Lung (tissue), 12 donors: Measurements from ENCODE around the gene MRRF. TPM values are rescaled to one million over a fixed set of nuclear protein-coding genes. Genes with fewer than 3 reads are reported as not detected.

ENCODE experiments used
- ATAC-seq: fragments of 200-7000 bp; cut with Tn5 transposase; one replicate; pipeline ENCODE4 v1.9.1; 2020; ENCODE audit warnings: moderate number of reproducible peaks; ENCODE audit not compliant: insufficient read depth, low FRiP score
- DNase-seq, 3 donors: peaks; one replicate each; pipeline ENCODE4 v3.0.0-alpha.2; 2013 to 2017
- H3K27ac ChIP-seq, 2 donors: one replicate each; pipeline ENCODE4 v1.5.1; 2013; ENCODE audit warnings: mild to moderate bottlenecking in 2 of 2, moderate library complexity in 2 of 2, control low read depth in 1 of 2, inconsistent platforms in 1 of 2, low read depth in 1 of 2, low read length in 1 of 2
- H3K27me3 ChIP-seq, 3 donors: one replicate each; pipeline ENCODE4 v1.5.1; 2013; ENCODE audit warnings: low read length in 2 of 3; ENCODE audit not compliant: control insufficient read depth in 3 of 3, insufficient read depth in 3 of 3
- H3K36me3 ChIP-seq, 4 donors: one replicate each; pipeline ENCODE4 v1.5.1; 2013; ENCODE audit warnings: low read length in 4 of 4, mild to moderate bottlenecking in 1 of 4, moderate library complexity in 1 of 4; ENCODE audit not compliant: control insufficient read depth in 4 of 4, insufficient read depth in 4 of 4
- H3K4me1 ChIP-seq, 5 donors: one replicate each; pipeline ENCODE4 v1.5.1; 2013; ENCODE audit warnings: low read length in 5 of 5, mild to moderate bottlenecking in 2 of 5, moderate library complexity in 1 of 5; ENCODE audit not compliant: control insufficient read depth in 5 of 5, insufficient read depth in 5 of 5
- H3K4me3 ChIP-seq: one replicate; pipeline ENCODE4 v1.5.1; 2013; ENCODE audit warnings: mild to moderate bottlenecking, control low read depth, moderate library complexity
- H3K9ac ChIP-seq, 2 donors: one replicate each; pipeline ENCODE4 v1.5.1; 2013; ENCODE audit warnings: low read length in 2 of 2, control low read depth in 1 of 2; ENCODE audit not compliant: insufficient read depth in 1 of 2
- H3K9me3 ChIP-seq, 4 donors: one replicate each; pipeline ENCODE4 v1.5.1; 2013; ENCODE audit warnings: low read length in 3 of 4, mild to moderate bottlenecking in 1 of 4, moderate library complexity in 1 of 4; ENCODE audit not compliant: control insufficient read depth in 4 of 4, insufficient read depth in 3 of 4
- WGBS, 2 donors: extraction: QIAGEN DNeasy Blood & Tissue Kit; methylation state at CpG; one replicate each; pipeline ENCODE4 v1.1.7; 2013; 5-methylcytosine and 5-hydroxymethylcytosine counted together
- polyA plus RNA-seq, 2 donors: library from polyadenylated mRNA; stranded (reverse); fragments of 200-250 nt; gene quantifications; one replicate each; pipeline ENCODE4 v1.2.1, GENCODE V29; 2013
- total RNA-seq, 2 donors: library from RNA; depleted of rRNA in 1 of 2; stranded (reverse); fragments of >200 nt in 1 of 2; gene quantifications; one replicate each; pipeline ENCODE4 v1.2.1, GENCODE V29; 2014 to 2021
- TF ChIP-seq, protein P1 (sequence below): IDR thresholded peaks from 2 replicates; pipeline ENCODE4 v1.5.1; 2012; ENCODE audit warnings: mild to moderate bottlenecking; ENCODE audit errors: control extremely low read depth, extremely low read depth
- donor health status: control.
- donor health status: control.
- donor health status: Bipolar disorder and iron deficiency.
- donor health status: healthy.
- donor health status: DM: yes; HTN: yes; CAD: no.

Gene MRRF
- total and polyA plus RNA-seq, 4 donors, result 22.3 to 43.9 (median 31.1) TPM

DNA sequence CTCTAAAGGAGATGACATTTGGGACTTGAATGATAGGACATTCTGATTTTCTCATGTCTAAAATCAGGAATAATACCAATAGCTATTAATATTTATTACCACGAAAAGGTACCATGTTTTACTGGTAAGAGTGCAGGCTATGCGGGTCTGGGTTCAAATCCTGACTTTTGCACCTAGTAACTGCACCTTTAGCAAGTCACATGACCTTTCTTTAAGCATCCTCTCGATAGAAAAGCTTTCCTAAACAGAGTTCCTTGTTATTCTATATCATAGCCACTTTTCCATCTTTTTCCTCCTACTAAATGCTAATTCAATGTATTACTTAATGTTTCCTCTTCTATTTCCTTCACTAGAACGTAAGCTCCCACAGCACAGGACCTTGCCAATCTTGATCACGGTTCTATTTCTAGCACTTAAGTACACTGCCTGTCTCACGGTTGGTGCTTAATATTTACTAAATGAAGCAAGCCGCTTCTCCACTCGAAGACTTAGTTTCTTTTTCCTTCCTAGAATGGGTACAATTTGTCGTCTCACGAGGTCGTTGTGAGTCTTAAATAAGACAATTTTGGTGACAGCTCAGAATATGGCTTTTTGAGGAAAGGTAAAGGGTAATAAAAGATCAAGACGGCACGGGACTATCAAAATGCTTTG is 858 bp upstream of the MRRF start:
- peaks cover 5 to 20% (median 11%) of the 10 kb centered on the region in 4 donors for H3K36me3 ChIP-seq
- peak overlapping the region; percentile 92 to 95 for H3K27ac ChIP-seq
- TF ChIP-seq, protein P1, sequence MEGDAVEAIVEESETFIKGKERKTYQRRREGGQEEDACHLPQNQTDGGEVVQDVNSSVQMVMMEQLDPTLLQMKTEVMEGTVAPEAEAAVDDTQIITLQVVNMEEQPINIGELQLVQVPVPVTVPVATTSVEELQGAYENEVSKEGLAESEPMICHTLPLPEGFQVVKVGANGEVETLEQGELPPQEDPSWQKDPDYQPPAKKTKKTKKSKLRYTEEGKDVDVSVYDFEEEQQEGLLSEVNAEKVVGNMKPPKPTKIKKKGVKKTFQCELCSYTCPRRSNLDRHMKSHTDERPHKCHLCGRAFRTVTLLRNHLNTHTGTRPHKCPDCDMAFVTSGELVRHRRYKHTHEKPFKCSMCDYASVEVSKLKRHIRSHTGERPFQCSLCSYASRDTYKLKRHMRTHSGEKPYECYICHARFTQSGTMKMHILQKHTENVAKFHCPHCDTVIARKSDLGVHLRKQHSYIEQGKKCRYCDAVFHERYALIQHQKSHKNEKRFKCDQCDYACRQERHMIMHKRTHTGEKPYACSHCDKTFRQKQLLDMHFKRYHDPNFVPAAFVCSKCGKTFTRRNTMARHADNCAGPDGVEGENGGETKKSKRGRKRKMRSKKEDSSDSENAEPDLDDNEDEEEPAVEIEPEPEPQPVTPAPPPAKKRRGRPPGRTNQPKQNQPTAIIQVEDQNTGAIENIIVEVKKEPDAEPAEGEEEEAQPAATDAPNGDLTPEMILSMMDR, result no peak
- ATAC-seq (no peak), DNase-seq (peak in 1 of 3 donors; percentile 19)
- 12 to 14% methylated on average over 13 of the region's 13 CpGs for whole genome bisulfite sequencing, 2 donors
- H3K4me3 ChIP-seq, result peak overlapping the region; percentile 82
- no peaks in the 10 kb centered on the region for H3K9me3 ChIP-seq
- no peaks in the 10 kb centered on the region for H3K27me3 ChIP-seq
- H3K4me1 ChIP-seq, result peaks cover 0 to 31% (median 21%) of the 10 kb centered on the region in 5 donors
- peak overlapping the region; percentile 95 for H3K9ac ChIP-seq

DNA sequence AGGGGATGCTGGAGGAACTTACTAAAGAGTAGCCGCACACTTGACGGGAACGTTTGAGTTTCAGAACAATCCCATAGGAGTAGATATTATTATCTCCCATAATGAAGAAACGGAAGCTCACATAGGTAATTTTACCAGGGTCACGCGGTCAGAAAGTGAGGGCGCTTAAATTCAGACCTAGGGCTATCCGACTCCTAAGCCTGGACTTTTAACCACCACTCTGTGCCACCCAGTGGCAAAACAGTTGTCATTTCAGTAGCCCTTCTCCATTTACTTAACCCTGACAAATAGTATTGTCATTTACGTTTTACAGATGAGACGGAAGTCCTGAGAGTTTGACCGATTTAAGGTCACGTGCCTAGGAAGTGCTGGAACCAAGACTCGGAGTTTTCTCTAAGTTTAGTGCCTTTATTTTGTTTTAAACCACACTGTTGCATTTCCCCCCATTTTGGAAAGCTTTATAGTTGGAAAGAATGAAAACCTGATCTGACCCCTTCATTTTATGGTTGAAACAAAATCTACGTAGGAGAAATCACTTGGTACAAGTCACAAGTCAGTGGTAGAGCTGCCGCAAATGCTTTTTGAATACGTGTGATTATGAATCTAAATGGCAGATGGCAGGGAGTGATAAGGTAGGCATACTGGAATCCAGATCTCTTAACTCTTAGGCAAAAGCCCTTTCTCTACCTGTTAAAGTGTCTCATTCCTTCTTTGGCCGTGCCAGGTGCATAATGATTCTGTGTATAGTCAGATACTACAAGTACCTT is 650 bp downstream of the MRRF start:
- Histone ChIP-seq H3K27me3 (no peaks in the 10 kb centered on the region), H3K9me3 (no peaks in the 10 kb centered on the region), H3K9ac (peak overlapping the region; percentile 95), H3K4me3 (peak overlapping the region; percentile 82), H3K4me1 (peaks cover 0 to 31% (median 21%) of the 10 kb centered on the region in 5 donors), H3K36me3 (peaks cover 2 to 9% (median 7%) of the 10 kb centered on the region in 4 donors), H3K27ac (peak overlapping the region; percentile 92 to 95)
- ATAC-seq, result no peak
- 6 to 7% methylated on average over 17 of the region's 17 CpGs for WGBS, 2 donors
- TF ChIP-seq, protein P1, result no peak
- peak in 1 of 3 donors; percentile 30 for DNase-seq

DNA sequence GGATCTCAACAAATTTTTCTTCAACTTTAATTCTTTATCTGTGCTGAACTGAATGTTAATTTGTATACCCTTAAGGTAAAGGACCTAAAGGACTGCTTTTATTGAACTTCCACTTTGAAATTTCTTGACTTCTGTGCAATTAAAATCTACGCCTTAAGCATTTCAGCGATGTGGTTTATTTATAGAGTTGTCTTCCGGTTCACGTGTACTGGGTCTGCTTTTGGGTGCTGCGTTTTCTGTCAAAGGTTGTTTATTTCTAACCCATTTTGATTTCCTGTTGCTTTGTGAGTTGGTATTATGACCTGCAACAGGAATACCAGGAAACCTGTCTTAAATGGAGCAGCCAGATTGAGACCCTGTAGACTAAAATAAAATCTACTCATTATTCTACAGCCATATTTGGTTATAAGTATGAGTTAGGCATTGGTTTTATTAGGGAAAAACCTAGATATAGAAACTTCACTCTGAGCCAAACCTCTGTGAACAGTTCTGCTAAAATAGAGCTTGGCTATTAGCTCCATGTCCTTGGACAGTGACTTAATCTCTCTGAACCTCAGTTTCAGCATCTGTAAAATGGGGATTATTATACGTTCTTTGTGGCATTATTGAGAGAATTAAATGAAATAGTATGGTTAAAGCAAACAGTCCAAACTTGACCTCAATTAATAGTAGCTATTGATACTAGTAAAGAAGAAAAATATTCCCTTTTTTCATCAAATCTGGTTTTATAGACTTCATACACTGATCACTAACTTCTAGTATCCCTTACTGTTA is 3.5 kb downstream of the MRRF start:
- Histone ChIP-seq H3K36me3 (peaks cover 5 to 12% (median 8%) of the 10 kb centered on the region in 4 donors), H3K27ac (no peak overlapping the region), H3K9ac (no peak overlapping the region), H3K27me3 (no peaks in the 10 kb centered on the region), H3K9me3 (no peaks in the 10 kb centered on the region), H3K4me3 (no peak overlapping the region), H3K4me1 (peaks cover 0 to 25% (median 10%) of the 10 kb centered on the region in 5 donors)
- no peak for ATAC-seq
- TF ChIP-seq, protein P1, result no peak
- WGBS, 2 donors, result 74 to 75% methylated on average over 6 of the region's 6 CpGs
- DNase-seq, result no peak
